Activated CD4-positive, CD25-positive, alpha-beta regulatory T cell treated with anti-CD3 and anti-CD28 coated beads, Interleukin-2, amount 50 U/mL, for 72 hours (primary cell): ENCODE results near the gene GJD4.

Experiments used
- DNase-seq: peaks from one replicate; pipeline ENCODE4 v3.0.0; 2021

Gene GJD4

DNA sequence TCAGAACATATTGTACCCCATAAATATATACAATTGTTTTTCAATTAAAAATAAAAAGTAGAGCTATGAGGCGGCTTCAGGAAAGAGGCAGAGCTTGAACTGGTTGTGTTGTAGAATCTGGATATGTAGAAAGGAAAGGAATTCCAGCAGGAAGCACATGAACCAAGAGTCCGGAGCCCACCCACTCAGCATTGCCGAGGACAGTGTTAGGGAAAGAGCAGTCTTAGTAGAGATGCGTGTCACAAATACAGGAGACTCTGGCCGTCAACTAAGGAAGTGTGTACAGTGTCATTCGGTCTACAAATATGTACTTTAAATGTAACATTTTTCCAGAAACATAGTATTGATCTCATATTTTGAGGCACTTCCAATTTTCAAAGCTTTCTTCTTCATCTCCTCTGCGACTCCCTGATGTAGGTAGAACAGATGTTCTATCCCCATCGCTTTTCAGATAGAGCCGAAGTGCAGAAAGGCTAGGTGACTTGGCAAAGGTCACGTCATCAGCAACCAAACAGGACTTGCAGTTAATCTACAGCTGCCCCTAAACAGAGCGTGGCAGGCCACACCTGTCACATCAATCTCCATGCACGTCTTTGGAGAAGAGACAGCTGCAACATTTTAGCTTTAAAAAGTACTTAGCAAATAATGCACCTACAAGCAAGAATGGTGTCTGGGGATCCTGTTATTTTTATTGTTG, 25.3 kb upstream of the GJD4 start:
- no peak for DNase-seq

DNA sequence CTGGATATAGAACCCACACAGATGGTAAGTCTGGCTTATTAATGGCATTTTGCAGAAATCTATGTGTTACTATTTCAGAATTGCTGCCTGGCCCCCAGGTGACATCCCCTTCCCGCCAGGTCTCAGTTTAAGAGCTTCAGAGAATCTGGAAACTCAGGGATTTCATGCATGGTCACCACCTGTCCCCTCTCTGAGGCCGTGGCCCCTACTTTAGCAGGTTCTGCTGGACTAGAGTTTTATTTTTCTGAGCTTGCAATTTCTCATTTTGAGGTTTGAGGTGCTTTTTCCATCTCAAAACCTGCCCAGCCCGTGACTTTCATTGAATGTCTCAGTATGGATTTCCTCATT, 24.7 kb upstream of the GJD4 start:
- DNase-seq: no peak

DNA sequence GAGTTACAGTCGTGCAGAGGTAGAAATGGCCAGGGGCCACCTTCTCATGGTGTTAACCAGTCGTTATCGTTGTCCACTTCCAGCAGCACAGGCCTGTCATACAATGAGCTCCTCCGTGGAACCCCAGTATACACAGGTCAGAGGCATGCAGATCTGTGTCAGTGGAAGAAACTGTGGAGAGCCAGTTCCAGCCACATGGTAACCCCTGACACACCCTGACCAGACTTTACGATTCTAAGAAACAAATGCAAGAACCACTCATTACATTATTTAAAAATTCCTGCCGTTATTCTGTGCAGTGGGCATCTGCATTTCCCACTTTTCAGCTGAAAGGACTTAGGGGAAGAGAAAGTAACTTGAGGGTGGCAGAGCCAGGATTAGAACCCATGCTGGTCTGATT, 23.5 kb upstream of the GJD4 start:
- no peak for DNase-seq

- no peak for DNase-seq
These were observed 20.2 kb upstream of the GJD4 start for GRCh38 chr10:35584946-35585345.

GRCh38 chr10:35585356-35585755, 19.8 kb upstream of the GJD4 start:
- DNase-seq: no peak

DNA sequence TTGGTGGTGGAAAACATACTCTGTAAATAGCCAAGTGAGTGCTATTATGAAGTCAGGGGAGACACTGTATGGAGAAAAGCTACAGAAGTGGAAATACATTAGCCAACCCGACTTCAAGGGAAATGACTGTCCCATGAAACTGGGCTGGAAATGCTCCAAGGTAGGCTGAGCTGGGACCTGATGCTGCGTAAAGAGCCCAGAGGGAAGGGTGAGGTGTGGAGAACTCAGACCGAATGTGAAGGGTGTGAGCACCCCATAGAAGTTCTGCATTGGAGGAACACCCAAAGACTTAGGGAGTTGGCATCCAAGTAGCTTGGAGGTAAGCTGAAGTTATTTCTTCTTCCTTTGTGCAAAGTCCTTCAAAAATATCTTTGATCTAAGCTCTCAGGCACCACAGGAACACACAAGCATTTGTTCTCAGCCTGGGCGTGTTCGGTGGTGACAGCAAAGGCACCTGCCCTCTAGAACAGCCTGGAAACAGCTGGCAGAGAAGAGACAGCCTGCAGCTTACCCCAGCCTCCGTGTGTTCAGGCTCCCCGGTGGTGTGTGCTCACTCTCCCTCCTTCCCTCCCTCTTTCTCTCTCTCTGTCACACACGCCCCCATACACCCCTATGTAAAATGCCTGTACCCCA, 19.1 kb upstream of the GJD4 start:
- no peak for DNase-seq

- no peak for DNase-seq
These were observed 16.3 kb upstream of the GJD4 start for GRCh38 chr10:35588836-35589235.

DNA sequence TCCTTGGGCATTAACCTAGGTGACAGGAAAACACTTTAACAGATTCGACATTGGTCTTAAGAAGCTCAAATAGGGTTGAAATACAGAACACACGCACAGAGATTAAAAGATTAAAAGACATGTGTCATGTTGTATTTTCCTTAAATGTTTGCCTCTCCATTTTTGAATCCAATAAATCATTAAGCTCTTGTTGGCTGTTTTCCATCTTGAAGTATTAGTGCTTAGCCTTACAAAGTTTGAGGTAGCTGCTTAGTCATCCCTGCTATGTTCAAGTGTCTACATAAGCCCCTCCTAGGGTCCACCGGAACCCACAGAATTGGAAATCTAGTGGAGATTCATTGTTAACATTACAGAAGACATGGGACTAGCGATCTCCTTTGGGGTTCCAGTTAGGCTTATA, 12.7 kb upstream of the GJD4 start:
- no peak for DNase-seq

DNA sequence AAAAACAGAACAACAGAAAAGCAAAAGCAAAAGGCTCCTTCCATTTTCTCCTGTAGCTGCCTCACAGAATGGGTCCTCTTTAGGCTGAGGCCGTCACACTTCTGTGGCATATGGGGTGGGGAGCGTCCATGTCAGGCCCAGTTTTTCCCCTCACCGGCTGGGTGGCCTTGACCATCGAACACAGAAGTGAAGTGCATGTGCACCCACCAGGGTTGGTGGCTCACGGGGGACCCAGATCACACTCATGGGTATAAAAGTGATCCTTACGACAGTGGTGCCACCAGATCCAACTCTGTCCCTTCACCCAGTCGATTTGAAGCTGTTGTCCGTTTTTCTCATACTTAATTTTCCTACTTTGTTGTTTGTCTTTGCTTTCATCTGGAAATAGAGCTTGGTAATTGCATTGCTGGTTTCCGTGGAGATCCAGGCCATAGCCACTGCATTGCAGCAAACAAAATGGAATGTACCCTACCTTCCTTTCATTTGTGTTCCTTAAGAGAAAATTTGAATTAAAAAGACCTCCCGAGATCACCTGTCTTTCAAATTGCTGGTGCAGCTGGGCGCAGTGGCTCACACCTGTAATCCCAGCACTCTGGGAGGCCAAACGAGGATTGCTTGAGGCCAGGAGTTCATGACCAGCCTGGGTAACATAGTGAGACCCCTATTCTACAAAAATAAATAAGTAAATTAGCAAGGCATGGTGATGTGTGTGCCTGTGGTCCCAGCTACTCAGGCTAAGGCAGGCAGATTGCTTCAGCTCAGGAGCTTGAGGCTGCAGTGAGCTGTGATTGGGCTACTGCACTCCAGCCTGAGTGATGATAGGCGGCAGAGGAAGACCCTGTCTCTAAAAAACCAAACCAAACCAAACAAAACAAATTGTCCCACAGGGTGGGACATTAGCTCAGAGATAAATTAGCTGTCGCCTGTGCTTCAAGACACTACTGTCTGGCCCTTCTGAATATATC, 10.7 kb upstream of the GJD4 start:
- DNase-seq: no peak

DNA sequence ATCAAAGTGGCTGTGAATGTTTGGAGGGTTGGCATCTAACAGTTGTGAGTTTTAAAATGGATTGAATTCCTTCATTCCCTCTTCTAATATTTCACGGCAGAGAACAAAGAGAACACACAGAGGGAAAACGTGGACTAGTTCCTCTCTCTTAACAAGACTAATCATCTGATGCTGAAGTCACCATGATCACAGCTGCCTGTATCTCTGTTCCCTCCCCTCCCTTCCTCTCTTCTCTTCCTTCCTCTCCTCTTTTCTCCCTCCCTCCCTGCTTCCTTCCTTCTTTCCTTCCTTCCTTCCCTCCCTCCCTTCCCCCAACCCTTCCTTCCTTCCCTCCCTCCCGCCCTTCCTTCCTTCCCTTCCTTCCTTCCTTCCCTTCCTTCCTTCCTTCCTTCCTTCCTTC, 10.0 kb upstream of the GJD4 start:
- no peak for DNase-seq

DNA sequence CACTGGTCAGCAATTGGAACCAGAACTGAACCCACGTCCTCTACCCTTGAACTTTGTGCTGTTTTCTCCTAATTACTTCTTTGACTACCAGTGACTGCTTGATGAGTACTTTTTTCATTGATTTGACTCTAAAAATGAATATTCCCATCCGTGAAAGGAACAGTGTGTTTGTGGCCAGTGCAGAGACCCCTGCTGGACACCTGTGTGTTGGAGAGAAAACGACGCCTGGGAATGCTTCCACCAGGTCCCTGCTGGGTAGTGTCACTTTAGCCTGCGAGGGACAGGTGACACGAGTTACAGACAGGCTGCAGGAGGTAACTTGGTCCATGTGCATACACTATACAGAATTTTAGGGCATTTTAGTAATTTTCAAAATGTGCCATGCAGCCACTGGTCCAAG, 6.8 kb upstream of the GJD4 start:
- DNase-seq: no peak

- no peak for DNase-seq
These were observed 4.9 kb upstream of the GJD4 start for GRCh38 chr10:35600193-35600592.

DNA sequence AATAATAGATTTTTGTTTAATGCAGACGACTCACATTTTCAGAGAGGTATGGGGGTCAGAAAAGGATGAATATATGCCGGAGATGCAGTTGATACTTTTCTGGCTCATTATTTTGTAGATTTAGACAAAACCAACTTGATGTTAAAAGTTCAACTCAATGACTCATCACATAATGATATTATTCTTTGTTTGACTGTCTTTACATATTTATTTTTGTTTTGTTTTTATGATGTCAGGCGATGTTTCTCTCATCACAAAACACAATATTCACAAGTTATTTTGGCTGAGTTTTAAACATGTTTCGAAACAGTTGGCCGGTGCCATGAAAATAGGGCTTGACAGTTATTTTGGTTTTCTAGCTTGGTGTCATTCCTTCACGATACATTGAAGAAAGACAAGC, 1.3 kb downstream of the GJD4 start:
- no peak for DNase-seq

- DNase-seq: no peak
These were observed 2.6 kb downstream of the GJD4 start for GRCh38 chr10:35607475-35608327.

- no peak for DNase-seq
These were observed 3.2 kb downstream of the GJD4 start for GRCh38 chr10:35608328-35608672.

GRCh38 chr10:35611750-35612149, 6.6 kb downstream of the GJD4 start:
- no peak for DNase-seq

- DNase-seq: no peak
These were observed 7.4 kb downstream of the GJD4 start for GRCh38 chr10:35612385-35613106.

DNA sequence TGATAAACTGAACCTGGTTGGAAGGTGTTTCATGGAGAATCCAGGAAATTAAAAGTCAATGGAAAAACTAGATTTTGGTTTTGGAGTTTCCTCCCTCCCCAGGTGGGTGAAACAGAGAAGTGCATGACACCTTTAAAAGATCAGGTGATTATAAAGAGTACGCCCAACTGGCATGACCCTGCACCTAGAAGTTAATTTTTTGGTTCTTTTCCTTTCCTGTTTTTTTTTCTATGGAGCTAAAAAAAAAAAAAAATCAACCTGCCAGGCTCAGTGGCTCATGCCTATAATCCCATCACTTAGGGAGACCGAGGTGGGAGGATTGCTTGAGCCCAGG, 7.9 kb downstream of the GJD4 start:
- no peak for DNase-seq

DNA sequence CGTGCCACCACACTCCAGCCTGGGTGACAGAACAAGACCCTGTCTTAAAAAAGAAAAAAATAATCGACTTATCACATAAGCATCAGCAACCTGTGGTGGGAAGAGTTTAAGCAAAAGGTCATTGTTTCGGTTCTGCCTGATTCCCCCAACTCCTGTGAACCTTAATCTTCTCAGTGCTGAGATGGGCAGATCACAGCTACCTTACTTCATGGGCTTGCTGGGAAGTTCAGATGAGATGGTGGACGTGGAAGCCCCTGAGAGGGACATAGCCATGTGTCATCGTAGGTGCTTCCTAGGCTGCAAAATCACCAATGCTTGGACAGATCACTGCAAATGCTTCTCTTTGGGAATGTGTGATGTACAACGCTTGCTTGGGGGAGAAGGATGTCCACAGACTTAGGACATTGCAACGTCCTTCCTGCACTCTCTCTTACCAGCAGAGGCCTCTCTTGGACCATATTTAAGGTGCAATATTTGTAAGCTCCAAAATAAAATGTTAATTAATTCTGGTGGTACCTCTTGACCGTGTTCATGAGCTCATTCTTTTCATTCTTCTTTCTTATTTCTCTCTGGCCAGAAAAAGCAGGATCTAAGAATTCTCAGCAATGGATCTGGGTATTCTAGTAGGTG, 8.6 kb downstream of the GJD4 start:
- DNase-seq: no peak

- DNase-seq: no peak
These were observed 9.2 kb downstream of the GJD4 start for GRCh38 chr10:35614312-35614711.

- DNase-seq: no peak
These were observed 21.9 kb downstream of the GJD4 start for GRCh38 chr10:35626971-35627507.

DNA sequence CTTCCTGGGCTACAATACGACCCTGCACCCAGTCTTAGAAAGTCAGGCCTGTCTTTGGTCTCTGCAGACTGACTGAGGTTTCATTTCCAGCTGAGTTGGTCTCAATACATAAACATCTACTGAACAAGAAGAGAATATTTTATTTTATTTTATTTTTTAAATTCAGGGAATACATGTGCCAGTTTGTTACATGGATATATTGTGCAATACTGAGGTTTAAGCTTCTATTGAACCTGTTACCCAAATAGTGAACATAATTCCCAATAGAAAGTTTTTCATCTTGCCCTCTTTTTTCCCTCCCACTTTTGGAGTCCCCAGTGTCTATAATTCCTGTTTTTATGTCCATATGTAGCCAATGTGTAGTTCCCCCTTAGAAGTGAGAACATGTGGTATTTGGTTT, 26.3 kb downstream of the GJD4 start:
- DNase-seq: no peak
